ENCODE results near the gene RBP3. TPM values are rescaled to one million over a fixed set of nuclear protein-coding genes. Genes with fewer than 3 reads are reported as not detected.

Gene RBP3
- total RNA-seq, 1 experiment from 2014 or later, result not detected

DNA sequence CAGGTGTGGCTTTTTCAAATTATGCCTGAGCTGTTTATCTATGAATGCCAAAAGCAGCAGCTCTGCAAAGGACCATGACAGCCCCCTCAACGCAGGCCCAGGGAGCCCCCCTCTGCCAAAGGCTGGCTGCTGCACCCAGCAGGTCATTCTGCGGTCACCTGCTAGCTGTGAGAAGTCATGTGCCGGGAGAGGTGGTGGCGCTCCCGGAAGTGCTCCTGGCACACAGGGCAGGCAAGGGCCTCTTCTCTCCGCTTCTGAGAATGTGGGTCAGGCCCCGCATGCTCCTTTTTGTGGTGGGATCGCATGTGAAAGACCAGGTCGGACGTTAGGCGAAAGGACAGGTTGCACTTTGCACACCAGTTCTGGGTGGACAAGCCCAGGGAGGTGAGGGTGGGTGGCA, 19.5 kb downstream of the RBP3 start:
- no peak overlapping the region for H3K4me3 ChIP-seq (ENCODE audit: low read depth, low read length)
- Mint-ChIP-seq H3K9me3 (ENCODE audit: unreplicated experiment) (no peaks in the 10 kb centered on the region), H3K4me1 (ENCODE audit: low read depth, unreplicated experiment) (no peaks in the 10 kb centered on the region), H3K36me3 (ENCODE audit: insufficient read depth, unreplicated experiment) (no peaks in the 10 kb centered on the region), H3K27ac (ENCODE audit: unreplicated experiment) (no peak overlapping the region), H3K4me3 (ENCODE audit: unreplicated experiment) (no peak overlapping the region), H3K27me3 (ENCODE audit: insufficient read depth, unreplicated experiment) (no peaks in the 10 kb centered on the region)
- intact Hi-C loops (cut with micrococcal nuclease; ENCODE audit: unreplicated experiment), result no loop called here
- no peaks in the 10 kb centered on the region for H3K9me3 ChIP-seq
- POLR2A ChIA-PET, result no interaction called here
- TF ChIP-seq, protein P1, sequence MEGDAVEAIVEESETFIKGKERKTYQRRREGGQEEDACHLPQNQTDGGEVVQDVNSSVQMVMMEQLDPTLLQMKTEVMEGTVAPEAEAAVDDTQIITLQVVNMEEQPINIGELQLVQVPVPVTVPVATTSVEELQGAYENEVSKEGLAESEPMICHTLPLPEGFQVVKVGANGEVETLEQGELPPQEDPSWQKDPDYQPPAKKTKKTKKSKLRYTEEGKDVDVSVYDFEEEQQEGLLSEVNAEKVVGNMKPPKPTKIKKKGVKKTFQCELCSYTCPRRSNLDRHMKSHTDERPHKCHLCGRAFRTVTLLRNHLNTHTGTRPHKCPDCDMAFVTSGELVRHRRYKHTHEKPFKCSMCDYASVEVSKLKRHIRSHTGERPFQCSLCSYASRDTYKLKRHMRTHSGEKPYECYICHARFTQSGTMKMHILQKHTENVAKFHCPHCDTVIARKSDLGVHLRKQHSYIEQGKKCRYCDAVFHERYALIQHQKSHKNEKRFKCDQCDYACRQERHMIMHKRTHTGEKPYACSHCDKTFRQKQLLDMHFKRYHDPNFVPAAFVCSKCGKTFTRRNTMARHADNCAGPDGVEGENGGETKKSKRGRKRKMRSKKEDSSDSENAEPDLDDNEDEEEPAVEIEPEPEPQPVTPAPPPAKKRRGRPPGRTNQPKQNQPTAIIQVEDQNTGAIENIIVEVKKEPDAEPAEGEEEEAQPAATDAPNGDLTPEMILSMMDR (IDR thresholded peaks at IDR 0.05; ENCODE audit: insufficient read depth in 1 of 2, low read depth in 1 of 2, low read length in 1 of 2, severe bottlenecking in 1 of 2, unreplicated experiment in 1 of 2), result no peak
- no peaks in the 10 kb centered on the region for H3K27me3 ChIP-seq (replicated peaks; ENCODE audit: control insufficient read depth, insufficient read depth, low read length)
- CTCF ChIA-PET, result no interaction called here
- BruUV-seq (replicated peaks), result no TSS peak
- H3K36me3 ChIP-seq (ENCODE audit: control insufficient read depth, insufficient read depth, low read length), result no peaks in the 10 kb centered on the region
- peak in 1 of 2 experiments; percentile 26 for DNase-seq
- 0 out of 2 replicates have a peak, but pooled peaks cover 4% of the 10 kb centered on the region for H3K4me1 ChIP-seq

DNA sequence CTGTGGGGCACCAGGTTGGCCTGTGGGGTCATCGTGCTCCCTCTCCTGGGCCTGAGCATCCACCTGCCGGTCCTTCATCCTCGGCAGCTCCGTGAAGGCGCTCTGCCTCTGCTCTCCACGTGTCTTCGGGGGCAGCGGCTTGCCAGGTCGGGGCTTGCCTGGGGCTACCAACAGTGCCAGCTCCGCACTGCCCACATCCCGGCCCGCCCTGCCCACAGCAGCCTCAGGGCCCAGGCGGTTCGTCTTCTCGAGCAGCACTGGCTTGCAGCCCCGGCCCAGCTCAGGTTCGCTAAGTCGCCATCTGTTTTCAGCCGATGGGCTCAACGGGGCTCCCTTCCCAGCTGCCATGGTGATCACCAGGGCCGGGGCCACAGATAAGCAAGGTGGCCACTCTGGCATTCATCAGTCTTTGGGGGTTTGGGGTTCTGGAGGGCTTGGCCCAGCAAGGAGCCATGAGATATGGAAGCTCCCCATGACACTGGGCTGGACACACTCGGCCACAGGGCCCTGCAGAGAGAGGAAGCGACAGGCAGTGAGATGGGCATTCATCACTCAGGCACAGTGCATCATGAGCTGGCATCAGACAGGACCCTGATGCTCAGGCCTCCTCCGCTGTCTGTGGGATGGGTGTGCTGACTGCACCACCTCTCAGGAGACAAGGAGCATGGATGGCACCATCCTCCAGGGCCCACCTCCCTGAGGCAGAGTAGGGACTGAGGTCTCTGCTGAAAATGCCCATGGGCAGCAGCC, 20.4 kb downstream of the RBP3 start:
- Histone ChIP-seq H3K27me3 (replicated peaks; ENCODE audit: control insufficient read depth, insufficient read depth, low read length) (no peaks in the 10 kb centered on the region), H3K9me3 (no peaks in the 10 kb centered on the region), H3K4me1 (0 out of 2 replicates have a peak, but pooled peaks cover 4% of the 10 kb centered on the region), H3K4me3 (ENCODE audit: low read depth, low read length) (no peak overlapping the region), H3K36me3 (ENCODE audit: control insufficient read depth, insufficient read depth, low read length) (no peaks in the 10 kb centered on the region)
- ChIA-PET POLR2A (no interaction called here), CTCF (no interaction called here)
- TF ChIP-seq, protein P1 (IDR thresholded peaks at IDR 0.05; ENCODE audit: insufficient read depth in 1 of 2, low read depth in 1 of 2, low read length in 1 of 2, severe bottlenecking in 1 of 2, unreplicated experiment in 1 of 2), result no peak
- no peak overlapping the region for H3K27ac Mint-ChIP-seq (ENCODE audit: unreplicated experiment)
- no peaks in the 10 kb centered on the region for H3K27me3 Mint-ChIP-seq (ENCODE audit: insufficient read depth, unreplicated experiment)
- BruUV-seq (replicated peaks), result no TSS peak
- H3K4me1 Mint-ChIP-seq (ENCODE audit: low read depth, unreplicated experiment), result no peaks in the 10 kb centered on the region
- H3K4me3 Mint-ChIP-seq (ENCODE audit: unreplicated experiment), result no peak overlapping the region
- intact Hi-C loops (cut with micrococcal nuclease; ENCODE audit: unreplicated experiment), result no loop called here
- peak in 1 of 2 experiments; percentile 32 for DNase-seq
- H3K9me3 Mint-ChIP-seq (ENCODE audit: unreplicated experiment), result no peaks in the 10 kb centered on the region
- no peaks in the 10 kb centered on the region for H3K36me3 Mint-ChIP-seq (ENCODE audit: insufficient read depth, unreplicated experiment)

DNA sequence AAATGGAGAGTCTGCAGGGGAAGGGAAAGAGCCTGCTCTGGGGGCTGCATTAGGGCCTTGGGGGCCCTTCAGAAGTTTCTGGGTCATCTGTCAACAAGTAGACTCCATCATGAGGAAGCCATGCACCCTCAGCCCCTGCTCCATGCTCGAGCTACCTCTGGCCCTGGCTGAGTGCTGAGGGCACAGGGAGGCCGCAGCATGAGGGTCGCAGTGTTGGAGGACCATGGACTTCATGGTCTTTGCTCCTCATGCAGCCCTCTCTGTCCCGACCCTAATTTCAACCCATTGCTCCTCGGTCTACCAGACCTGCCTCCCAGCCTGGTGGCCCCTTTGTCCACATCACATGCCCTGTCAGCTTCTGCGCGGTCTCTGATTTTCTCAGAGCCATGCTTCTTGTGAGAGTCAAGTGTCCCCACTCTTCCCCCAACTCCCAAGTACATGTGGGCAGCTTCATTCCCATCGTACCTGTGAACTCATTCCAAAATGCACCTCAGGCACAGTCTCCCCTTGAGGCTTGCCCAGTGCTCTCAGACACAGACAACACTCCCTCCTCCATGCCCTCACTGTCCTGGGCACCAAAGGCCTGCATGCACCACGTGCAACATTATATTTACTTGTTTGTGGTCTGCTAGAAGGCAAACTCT, 21.2 kb downstream of the RBP3 start:
- intact Hi-C loops (cut with micrococcal nuclease; ENCODE audit: unreplicated experiment), result no loop called here
- no peaks in the 10 kb centered on the region for H3K36me3 Mint-ChIP-seq (ENCODE audit: insufficient read depth, unreplicated experiment)
- BruUV-seq (replicated peaks), result no TSS peak
- ChIA-PET CTCF (no interaction called here), POLR2A (no interaction called here)
- H3K27ac Mint-ChIP-seq (ENCODE audit: unreplicated experiment), result no peak overlapping the region
- H3K4me1 Mint-ChIP-seq (ENCODE audit: low read depth, unreplicated experiment), result no peaks in the 10 kb centered on the region
- Histone ChIP-seq H3K27me3 (replicated peaks; ENCODE audit: control insufficient read depth, insufficient read depth, low read length) (no peaks in the 10 kb centered on the region), H3K4me3 (ENCODE audit: low read depth, low read length) (no peak overlapping the region), H3K36me3 (ENCODE audit: control insufficient read depth, insufficient read depth, low read length) (no peaks in the 10 kb centered on the region), H3K9me3 (no peaks in the 10 kb centered on the region), H3K4me1 (no peaks in the 10 kb centered on the region)
- H3K4me3 Mint-ChIP-seq (ENCODE audit: unreplicated experiment), result no peak overlapping the region
- H3K9me3 Mint-ChIP-seq (ENCODE audit: unreplicated experiment), result no peaks in the 10 kb centered on the region
- TF ChIP-seq, protein P1 (IDR thresholded peaks at IDR 0.05; ENCODE audit: insufficient read depth in 1 of 2, low read depth in 1 of 2, low read length in 1 of 2, severe bottlenecking in 1 of 2, unreplicated experiment in 1 of 2), result no peak
- H3K27me3 Mint-ChIP-seq (ENCODE audit: insufficient read depth, unreplicated experiment), result no peaks in the 10 kb centered on the region
- peak in 1 of 2 experiments; percentile 28 for DNase-seq

Data from Caco-2 (cell line).